CMK (cell line): ENCODE data around the gene CDH16.
A peak's percentile ranks its signal among the peaks of the same experiment; 100 is the strongest.
"Not testable (repeated sequence)": the region's sequence is repeated elsewhere in the genome, so short reads cannot be mapped to it uniquely, and the experiment has no call there.

Experiments
- DNase-seq: peaks from one replicate; pipeline ENCODE4 v3.0.0-alpha.2; 2010; ENCODE audit warnings: low read depth

The CDH16 gene

GRCh38 chr16:66946974-66947301, 28.3 kb upstream of the CDH16 start:
- DNase-seq: no peak

GRCh38 chr16:66946541-66946940, 27.9 kb upstream of the CDH16 start:
- DNase-seq: no peak

DNA sequence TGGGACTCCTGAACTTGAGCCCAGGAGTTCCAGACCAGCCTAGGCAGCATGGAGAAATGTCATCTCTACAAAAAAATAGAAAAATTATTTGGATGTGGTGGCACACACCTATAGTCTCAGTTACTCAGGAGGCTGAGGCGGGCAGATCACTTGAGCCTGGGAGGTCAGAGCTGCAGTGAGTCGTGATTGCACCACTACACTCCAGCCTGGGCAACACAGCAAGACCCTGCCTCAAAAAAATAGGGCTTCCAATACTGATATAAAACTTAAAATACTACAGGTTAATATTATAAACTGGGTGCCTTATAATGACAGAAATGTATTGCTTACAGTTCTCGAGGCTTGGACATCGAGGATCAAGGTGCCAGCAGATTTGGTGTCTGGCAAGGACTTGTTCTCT, 27.3 kb upstream of the CDH16 start:
- no peak for DNase-seq

DNA sequence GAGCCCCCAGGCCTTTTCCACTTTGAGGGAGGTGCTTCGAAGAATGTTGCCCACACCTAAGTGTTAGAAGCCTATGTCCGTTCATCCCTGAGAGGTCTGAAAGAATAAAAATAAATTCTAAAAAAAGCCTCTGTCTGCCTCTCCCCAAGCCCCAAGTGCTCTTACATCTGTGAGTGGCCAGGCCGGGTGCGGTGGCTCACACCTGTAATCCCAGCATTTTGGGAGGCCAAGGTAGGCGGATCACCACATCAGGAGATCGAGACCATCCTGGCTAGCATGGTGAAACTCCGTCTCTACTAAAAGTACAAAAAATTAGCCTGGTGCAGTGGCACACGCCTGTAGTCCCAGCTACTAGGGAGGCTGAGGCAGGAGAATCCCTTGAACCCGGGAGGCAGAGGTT, 26.3 kb upstream of the CDH16 start:
- not testable (repeated sequence) for DNase-seq

DNA sequence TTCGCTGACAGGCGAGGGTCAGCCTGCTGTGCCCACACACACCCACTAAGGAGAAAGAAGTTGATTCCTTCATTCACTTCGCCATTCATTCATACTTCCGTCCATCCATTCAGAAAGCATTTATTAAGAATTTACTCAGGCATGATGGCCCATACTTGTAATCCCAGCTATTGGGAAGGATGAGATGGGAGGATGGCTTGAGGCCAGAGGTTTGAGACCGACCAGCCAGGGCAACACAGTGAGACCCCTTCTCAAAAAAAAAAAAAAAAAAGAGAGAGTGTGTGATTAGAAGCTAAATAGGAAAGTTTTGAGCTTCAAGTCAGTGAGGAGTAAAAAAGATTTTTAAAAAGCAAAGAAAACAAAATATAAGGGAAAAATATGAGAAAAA, 25.4 kb upstream of the CDH16 start:
- no peak for DNase-seq

GRCh38 chr16:66943426-66944053, 24.9 kb upstream of the CDH16 start:
- DNase-seq: no peak

GRCh38 chr16:66942981-66943380, 24.3 kb upstream of the CDH16 start:
- DNase-seq: no peak

DNA sequence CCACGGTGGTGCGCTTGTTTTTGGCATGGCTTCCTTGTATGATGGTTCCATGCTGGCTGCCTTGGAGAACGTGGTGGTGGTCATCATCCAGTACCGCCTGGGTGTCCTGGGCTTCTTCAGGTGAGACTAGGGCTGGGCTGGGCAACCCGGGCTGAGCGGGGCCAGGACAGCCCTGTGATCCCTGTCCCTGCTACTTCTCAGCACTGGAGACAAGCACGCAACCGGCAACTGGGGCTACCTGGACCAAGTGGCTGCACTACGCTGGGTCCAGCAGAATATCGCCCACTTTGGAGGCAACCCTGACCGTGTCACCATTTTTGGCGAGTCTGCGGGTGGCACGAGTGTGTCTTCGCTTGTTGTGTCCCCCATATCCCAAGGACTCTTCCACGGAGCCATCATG, 21.6 kb upstream of the CDH16 start:
- DNase-seq: no peak

DNA sequence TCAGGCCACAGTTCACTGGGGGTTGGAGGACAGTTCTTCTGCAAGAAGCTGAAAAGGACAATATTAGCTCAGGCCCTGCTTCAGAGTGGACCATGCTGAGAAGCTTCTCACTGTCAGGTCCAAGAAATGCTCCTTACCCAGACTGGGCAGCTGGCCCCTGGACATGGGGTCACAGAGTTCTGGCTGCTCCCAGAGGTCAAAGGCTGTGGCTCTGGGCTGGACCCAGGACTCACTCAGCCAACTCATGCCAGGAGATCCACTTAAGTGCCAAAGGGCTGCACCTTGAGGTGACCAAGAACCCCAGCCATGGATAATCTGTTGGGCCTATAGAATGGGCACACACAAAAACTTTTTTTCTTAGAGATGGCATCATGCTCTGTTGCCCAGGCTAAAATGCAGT, 20.7 kb upstream of the CDH16 start:
- no peak for DNase-seq

- DNase-seq: no peak
Measured at GRCh38 chr16:66937725-66938337, 19.1 kb upstream of the CDH16 start.

DNA sequence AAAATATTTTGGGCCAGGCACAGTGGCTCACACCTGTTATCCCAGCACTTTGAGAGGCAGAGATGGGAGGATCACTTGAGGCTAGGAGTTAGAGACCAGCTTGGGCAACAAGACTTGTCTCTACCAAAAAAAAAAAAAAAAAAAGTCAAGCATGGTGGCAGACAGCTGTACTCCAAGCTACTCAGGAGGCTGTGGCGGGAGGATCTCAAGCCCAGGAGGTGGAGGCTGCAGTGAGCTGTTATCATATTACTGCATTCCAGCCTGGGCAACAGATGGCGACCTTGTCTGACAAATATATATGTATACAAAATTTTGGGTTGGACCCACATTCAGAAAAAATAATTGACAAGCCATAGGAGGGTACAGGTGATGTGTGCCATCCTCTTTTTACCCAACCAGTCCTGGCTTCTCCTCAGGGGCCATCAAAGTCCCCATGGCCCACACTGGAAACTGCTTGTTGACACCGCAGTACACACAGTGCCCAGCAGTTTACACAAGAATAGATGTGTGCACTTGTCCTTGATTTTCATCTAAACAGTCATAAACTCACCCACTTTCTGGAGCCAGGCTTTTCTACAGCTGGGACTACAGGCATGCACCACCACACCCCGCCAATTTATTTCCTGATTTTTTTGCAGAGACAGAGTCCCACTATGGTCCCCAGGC, 18.3 kb upstream of the CDH16 start:
- DNase-seq: no peak

DNA sequence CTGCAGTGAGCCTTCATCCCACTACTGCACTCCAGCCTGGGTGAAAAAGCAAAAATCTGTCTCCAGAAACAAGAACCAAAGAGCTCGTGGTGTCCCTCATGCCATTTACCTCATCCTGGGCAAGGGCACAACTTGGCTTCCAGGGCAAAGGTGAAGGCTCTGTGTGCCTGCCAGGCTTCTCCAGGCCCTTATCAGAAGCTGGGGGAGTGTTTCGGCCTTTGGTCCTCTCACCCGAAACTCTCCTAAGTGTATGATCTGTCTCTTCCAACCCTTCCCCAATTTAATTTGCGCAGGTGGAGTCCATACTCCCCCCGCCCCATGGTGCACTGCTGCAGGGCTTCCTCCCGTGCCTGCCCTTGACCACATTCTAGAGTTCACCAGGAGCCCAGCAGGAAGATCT, 17.8 kb upstream of the CDH16 start:
- no peak for DNase-seq

DNA sequence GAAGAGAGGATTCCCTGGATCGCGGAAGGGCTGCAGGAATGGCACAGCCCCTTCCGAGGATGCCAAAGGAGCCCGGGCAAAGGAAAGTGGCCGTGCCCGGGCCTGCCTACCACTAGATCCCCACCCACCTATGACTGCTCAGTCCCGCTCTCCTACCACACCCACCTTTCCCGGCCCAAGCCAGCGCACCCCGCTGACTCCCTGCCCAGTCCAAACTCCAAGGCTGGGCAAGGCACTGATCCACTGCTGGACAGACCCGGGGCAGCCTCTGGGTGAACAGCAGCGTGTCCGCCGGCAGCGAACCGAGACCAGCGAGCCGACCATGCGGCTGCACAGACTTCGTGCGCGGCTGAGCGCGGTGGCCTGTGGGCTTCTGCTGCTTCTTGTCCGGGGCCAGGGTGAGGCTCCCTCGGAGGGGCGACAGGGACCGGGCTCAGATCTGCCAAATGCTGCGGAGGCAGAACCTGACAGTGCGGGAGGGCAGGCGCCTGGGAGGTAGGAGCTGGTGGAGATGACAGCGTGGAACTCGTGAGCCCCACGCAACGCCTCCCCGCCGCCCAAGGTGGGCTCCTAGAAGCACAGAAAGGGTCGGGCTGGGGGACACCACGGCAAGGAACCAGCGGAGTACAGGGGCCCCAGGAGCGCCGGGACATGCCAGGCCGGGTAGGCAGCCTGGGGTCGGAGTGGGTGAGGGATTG, 16.8 kb upstream of the CDH16 start, which contains the start of gene CES2:
CES2 (plus strand) TSS at position 203 of the 698 bp plus-strand sequence; CDS start at position 323, 120 bp downstream.
- no peak for DNase-seq

GRCh38 chr16:66934839-66935313, 16.2 kb upstream of the CDH16 start:
- not testable (repeated sequence) for DNase-seq

DNA sequence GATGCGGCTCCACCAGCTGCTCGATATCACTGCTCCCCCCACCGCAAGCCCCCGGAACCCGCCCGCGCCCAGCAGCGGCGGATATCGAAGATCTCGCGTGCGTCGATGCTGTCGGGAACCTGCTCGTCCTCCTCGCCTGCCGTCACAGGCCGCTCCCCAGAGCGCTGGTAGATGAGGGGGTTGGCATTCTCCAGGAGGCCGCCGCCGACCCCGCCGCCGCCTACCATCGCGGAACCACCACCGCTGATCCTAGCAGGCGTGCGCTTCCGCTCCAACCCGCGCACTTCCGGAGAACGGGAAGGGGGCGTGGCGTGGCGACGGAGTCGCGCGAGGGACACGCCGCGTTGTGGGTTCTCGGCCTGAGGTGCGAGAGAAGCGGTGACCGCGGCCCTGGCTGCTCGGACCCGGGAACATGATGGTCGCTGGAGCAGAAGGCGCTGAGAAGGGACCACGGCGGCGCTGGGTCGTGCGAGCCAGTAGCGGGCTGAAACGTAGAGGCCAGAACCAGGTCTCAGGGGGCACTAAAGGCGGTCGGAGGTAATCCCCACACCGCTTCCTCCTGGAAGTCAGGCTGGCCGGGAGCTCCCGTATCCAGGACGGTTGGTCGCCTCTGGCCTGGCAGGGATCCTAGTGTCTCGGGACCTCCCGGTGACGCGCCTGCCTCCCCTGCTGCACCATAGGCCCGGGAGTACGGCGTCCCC, 15.6 kb upstream of the CDH16 start, which contains the start of gene CIAO2B:
CIAO2B (minus strand) TSS at position 265 of the 701 bp plus-strand sequence; CDS start at position 227, 38 bp downstream.
- DNase-seq: peak; percentile 81

DNA sequence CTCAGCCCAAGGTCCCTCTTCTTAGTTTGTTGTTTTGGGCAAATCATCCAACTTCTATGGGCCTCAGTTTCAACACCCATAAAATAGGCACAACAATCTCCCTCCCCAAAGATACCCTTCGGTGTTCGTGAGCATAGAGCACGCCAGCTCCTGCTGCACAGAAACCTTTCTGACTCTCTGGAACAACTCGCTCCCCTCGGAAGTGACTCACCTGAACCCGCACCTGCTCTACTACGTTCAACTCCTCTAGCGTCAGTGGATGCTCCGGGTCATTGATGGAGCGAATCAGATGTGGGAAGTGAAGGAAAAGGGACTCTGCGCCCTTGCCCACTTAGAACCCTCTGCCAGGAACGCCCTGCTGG, 15.1 kb upstream of the CDH16 start:
- no peak for DNase-seq

DNA sequence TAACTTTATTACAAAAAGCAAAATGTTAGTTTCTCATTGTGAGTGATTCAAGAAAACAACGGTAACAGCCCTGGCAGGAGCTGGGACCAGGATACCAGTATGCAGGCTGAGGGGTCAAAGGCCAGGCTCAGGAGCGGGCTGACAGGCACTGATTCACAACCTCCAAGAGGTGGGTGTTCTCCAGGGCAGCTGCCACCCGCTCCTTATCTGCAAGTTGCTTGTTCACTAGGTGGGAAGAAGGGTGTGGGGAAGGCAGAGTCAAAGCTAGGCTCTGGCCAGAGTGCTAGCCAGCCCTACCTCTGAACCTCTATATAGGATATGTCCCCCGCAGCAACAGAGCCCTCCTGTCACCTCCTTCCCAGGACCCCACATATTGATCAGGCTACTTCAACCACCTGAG, 13.4 kb upstream of the CDH16 start:
- DNase-seq: no peak

DNA sequence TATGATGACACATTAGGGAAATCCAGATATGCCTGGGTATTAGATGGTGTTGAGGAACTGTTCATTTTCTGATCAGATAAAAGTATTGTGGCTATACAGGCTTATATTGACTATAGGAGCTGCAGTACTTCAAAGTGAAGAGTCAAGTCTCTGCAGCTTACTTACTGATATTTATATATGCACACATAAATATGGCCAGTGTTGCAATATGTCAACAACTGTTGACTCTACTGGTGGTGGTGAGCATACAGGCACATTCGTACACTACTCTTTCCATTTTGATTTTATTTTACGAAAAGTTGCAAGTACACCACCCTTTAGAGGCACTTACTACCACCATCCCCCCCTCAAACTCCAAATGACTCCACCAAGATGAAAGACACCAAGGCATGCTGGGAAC, 13.0 kb upstream of the CDH16 start:
- no peak for DNase-seq

DNA sequence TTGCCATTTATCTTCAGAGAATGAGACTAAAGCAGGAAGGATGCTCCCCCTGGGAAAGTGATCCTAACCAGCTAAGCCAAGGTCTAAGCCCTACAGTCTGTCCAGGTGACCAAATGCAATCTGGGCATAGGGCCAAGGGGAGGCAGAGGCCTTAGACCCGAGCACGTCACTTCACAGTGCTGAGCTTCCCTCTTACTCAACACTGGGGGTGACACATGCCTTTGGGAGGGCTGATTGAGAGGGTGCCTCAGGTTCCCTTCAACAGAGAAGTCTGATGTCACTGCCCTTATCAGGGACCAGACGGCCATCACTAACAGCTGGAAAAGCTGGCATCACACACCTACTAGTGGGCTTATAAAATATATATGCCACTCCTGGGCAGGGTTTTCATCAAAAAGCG, 11.5 kb upstream of the CDH16 start:
- no peak for DNase-seq

GRCh38 chr16:66928702-66929388, 10.2 kb upstream of the CDH16 start:
- no peak for DNase-seq

GRCh38 chr16:66927918-66928649, 9.4 kb upstream of the CDH16 start:
- DNase-seq: no peak
